Stimulated activated CD8-positive, alpha-beta memory T cell treated with anti-CD3 and anti-CD28 coated beads, Interleukin-7, amount 100 ng/mL, for 1 hour (primary cell): ENCODE measurements around the gene ZCCHC14.
"Not testable (repeated sequence)": the region's sequence is repeated elsewhere in the genome, so short reads cannot be mapped to it uniquely, and the experiment has no call there.

Experiments used
- DNase-seq, 2 donors: peaks; one replicate each; pipeline ENCODE4 v3.0.0-alpha.2; 2020; ENCODE audit warnings: low read depth in 2 of 2

The ZCCHC14 gene

DNA sequence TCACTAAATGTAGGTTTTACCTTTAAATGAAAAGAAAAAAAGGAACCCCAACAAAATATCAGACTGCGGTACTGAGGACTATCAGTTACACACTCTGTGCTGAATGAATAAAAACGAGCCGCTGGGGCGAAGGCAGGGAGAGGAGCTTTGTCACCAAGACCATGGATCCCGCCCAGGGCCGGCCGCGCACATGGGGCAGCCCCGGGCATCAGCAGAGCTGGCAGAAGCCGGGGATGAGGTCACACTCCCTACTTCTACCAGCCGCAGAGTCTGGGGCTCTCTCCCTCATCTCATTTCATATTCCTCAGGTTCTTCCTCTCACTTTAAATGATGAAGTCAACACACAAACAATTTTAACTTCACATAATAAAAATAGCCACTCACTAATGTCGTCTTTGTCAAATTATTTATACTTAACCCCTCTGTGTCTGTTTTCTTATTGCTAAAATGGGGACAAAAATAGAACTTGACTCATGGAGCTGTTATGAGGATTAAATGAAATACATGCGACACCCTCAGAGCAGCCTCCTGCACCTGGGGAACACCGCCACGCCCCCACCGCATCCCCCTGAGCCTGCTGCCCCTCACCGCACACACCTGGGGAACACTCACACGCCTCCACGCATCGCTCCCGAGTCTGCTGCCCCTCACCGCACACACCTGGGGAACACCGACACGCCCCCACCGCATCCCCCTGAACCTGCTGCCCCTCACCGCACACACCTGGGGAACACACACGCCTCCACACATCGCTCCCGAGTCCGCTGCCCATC is 15.4 kb downstream of the ZCCHC14 start:
- not testable (repeated sequence) for DNase-seq

DNA sequence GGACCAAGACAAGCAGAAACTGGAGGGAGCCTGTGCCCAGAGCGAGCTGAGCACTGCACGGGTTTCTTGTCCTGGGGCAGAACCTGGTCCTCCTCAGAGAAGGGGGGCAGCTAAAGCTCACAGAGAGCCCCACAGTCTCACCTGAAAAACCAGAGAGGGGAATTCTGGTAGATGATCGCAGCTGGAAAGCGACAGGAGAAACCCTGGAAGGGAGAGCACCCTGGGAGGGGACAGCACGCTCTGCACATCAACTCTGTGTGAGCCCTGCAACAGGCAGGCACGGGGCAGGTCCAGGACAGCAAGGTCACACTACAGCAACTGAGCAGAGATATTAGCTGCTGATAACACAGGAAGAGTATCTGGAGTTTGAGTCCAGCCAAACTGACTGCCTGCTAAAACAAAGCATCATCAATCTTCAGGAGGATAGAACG is 18.2 kb downstream of the ZCCHC14 start:
- no peak for DNase-seq

DNA sequence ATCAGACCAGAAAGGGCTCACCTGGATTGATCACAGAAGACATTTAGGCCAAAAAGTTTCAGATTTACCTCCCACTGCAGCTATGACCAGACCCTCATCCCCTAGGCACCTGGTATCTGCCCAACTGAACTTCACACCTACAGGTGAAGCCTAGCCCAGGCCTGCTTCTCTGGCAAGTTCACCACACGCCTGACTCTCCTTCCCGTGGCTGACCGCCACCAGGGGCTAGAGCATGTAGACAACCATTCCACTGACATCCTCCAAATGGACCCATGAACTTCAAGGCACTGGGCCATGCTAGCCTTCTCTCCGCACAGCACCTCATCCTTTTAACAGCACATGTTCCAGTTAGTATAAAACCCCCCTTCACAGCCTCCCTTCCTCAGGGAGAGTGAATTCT is 18.8 kb downstream of the ZCCHC14 start:
- DNase-seq, result no peak

DNA sequence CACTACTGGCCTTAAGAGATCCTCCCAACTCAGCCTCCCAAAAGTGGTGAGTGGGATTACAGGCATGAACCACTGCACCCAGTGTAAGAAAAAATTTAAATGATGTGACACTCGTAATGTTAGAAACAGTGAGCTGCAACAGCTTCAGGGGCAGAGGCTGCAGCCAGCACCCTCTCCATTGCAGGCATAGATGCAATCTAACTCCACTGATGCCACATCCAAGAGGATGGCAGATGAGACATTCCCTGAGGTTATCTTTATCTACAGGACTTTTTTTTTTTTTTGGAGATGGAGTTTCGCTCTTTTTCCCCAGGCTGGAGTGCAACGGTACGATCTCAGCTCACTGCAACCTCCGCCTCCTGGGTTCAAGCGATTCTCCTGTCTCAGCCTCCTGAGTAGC is 19.9 kb downstream of the ZCCHC14 start:
- no peak for DNase-seq

DNA sequence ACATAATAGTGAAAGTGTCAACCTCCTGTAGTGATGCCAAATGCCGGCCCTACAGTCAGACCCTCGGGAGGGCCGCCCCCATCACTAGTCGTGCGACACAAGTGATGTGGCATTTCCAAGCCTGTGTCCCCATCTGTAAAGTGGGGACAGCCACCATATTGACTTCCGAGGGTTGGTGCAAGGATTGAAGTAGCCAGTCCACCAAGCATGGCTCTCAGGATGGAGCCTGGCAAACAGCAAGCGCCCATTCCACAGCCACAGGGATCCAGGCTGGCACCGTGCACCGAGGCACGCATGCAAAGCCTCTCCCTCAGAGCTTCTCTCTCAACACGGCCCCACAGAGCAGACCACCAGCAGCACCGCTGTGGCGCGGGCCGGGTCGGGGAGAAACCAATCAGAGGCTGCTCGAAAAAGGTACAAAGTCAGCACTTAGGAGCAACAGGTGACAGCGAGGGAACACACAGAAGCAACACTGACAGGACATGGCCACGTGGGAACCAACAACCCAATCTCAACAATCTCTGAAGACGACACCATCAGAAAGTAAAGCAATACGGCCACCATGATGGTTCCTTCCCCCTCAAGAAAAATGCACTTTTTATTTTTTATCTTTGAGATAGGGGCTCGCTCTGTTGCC is 20.6 kb downstream of the ZCCHC14 start:
- no peak for DNase-seq

DNA sequence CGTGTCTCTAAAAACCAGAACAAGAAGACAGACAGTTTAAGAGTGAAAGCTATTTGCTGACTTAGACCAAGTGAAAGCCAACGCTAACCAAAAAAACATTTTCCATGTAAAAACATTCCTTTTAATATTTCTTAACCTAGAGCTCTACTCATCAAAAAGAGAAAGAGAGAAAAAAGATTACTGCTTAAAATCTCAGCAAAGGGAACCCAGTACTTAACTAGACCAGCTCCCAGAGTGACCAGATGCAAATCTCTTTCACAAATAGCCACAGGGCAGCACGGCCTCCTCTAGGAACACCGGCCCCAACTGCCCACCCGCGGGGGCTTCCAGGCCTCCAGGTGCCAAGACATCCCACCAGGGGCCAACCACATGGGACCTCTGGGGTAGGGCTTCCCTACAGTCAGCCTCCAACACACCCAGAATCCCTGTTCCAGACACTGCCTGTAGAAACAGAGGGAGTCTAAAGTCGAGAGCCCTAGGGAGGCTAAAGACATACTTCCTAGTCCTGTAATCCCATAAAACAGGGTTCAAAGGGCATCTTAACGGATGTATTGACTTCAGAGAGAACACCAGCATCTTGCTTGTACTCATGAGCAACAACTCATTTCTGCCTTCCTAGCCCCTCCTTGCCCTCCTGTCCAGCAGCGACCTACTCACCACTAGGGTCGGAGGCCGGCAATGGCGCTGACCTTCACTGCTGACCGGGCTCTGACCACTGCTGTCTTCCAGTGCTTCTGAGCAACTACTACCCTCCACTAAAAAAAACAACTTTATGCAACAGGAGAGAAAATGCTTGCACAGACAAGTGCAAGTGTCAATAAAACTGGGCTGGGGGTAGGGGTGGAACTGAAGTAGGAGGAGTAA is 21.3 kb downstream of the ZCCHC14 start:
- no peak for DNase-seq

DNA sequence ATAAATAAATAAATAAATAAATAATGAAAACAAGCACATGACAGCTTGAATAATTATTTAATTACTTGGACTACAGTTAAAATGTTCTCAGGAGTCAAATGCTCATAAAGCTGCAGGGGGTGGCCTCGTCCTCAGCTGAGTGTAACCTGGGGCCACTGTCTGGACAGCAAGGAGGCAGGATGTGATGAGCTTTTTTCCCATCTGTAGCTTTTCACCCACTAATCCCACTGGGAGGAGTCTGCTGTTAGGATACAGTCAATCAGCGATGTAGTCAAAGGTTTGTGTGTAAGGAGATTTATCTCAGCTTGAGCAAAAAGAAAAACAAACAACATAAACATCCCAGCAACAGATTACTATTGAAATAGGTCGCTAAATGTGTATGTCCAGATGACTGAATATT is 22.5 kb downstream of the ZCCHC14 start:
- DNase-seq, result no peak

DNA sequence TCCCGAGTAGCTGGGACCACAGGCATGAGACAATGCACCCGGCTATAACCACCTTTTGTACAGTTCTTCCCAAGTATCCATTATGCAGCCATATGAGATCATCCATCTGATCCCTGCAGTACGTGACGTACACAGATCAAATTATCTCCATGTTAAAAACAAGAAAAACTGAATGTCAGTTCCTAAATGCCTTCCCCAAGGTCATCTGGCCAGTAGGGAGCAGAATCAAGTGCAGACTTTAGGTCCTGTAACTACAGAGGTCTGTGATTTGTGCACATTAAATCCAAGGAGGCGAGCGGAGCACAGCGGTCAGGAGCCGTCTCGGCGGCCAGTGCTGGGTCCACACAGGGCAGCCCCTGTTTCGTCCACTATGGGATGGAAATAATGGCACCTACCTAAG is 23.7 kb downstream of the ZCCHC14 start:
- DNase-seq, result no peak

DNA sequence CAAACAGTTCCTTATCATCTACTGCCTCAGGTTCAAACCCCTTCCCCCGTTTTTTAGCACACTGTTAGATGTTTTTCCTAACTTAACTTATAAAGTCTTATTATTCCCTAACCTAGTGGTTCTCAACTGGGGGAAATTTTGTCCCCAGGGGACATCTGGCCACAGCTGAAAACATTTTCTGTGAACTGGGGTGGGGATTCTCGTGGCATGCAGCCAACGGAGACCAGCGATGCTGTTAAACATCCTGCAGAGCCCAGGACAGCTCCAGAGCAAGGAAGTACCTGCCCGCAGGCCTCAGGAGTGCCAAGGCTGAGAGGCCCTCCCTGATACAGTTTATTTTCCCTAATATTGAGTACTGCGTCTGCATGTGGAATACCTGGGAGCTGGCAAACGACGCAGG is 24.3 kb downstream of the ZCCHC14 start:
- DNase-seq, result no peak

DNA sequence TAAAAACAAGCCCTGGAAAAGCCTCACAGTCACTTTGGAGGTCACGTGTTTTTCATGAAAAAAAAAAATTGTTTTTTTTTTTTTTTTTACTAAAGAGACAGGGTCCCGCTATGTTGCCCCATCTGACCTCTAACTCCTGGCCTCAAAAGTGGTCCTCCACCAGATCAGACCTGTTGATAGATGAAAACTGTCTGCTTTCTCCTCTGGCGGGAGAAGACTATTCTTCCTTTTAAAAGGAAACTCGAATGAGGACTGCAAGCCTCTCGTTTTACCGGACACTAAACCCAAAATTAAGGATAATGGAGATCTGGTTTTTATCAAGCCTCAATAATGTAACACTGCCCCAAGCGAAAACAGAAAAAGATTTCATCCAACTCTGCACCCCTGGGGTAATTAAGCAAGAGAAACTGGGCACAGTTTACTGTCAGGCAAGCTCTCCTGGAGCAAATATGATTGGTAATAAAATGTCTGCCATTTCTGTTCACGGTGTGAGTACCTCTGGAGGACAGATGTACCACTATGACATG is 25.8 kb downstream of the ZCCHC14 start:
- no peak for DNase-seq

DNA sequence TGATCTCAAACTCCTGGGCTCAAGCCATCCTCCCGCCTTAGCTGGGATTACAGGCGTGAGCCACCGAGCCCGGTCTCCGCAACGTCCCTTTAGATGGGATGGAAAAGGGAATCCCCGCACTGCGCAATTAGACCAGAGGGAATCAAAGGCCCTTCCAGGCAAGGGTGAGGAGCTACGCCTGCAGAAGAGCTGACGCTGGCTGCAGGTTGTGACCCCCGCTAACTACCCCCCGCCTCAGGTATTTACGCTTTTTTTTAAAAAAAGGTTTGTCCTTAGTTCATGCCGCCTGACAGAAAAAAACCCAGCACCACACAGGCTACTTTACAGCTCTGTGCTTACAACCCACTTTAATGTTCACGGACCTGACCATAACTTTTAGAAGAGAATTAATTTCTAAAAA is 26.9 kb downstream of the ZCCHC14 start:
- no peak for DNase-seq

DNA sequence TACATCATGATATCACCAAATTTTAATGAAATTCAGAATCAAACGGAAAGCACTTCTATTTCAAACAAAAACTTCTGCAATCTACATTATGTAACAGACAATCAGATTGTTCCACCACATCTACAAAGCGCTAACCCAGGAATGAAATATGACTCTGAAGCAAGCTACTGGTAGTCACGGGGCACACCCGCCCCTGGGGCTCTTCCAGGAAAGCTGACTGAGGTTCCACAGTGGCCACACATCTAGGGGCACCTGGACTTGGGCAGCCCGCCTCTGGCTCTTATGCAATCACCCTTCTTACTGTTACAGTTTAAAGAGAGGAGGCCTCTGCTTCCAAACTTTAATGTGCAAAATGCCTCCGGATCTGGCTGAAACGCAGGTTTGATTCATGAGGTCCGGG is 27.5 kb downstream of the ZCCHC14 start:
- DNase-seq, result no peak

DNA sequence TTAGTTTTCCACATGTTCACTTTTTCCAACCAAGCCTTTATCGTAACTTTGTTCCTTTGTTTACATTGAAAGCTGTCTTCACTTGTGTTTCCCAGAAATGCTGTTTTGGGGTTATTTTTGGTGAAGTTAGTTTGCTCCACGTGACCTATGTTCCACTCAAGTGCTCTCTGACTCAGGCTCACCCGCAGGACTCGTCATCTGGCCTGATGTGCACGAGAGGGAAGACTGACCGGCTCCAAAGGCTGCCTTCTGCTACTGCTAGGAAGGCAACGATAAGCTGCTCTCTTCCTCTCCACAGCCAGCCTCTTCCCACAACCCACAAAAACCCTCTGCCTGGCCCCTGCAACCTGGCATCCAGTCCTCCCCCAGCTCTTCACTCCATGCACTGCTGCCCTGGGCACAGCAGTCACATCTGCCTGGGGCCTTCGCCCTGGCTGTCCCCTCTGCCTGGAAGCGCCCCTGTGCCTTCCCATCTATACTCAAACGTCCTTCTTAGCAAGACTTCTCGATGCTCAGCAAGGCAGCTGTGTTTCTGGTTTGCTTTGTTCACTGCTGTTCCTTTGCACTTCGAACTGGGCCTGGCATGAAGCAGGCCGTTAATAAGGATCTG is 28.0 kb downstream of the ZCCHC14 start:
- no peak for DNase-seq

DNA sequence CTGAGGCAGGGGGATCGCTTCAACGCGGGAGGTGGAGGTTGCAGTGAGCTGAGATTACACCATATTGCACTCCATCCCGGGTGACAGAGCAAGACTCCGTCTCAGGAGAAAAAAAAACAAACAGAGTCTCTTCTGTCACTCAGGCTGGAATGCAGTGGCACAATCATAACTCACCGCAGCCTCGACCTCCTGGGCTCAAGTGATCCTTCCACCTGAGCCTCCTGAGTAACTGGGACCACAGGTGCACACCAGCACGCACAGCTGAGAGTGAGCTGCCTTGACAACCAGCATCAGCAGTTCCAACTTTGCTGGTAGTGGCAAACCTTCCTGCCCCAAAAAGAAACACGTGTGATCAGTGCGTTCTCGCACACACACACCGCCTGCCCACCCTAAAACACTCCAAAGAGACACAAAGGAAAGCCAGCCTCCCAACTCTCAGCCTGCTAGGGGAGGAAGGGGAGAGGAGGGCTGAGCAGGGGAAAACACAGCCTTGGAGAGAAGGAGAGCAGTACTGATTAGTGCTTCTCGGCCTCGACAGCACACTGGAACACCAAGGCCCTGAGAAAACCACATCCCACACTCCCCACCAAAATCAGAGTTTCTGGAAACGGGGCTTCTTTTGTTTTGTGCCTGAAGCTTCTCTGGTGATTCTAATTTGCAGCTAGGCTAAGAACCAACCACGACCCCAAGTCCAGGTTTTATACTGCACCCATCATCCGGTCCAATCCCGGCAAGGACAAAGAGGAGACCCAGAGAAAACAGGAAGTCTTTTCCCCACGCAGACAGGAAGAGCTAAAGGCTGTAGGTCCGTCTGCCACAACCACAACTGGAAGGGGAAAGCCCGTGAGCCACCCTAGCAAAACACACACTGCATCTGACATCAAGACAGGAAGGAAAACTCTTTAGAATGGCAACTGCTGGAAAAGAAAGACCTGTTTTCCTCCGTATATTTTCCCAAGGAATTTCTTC is 28.8 kb downstream of the ZCCHC14 start:
- DNase-seq, result no peak

DNA sequence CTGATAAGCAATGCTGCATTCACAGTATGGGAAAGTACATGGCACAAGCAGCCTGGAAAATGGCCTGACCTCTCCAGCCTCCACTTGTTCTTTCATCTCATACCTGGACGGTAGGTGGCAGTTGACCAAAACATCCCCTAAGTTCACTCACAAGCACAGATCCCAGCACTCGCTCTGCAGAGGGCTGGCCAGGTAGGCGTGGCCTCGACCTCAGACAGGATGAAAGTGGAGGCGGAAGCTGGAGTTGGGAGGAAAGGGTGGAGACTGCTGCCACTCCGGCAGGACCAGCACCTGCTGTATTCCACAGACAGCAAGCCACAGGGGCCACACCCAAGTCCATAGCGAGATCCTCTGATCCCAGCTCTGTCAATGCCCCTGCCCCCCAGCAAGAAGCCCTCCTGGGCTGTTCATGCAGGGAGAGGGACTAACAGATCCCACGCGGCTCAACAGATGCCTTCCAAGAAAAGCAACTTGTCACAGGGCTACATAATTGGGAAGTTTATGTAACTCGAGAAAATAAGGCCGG is 31.3 kb downstream of the ZCCHC14 start:
- DNase-seq, result no peak

DNA sequence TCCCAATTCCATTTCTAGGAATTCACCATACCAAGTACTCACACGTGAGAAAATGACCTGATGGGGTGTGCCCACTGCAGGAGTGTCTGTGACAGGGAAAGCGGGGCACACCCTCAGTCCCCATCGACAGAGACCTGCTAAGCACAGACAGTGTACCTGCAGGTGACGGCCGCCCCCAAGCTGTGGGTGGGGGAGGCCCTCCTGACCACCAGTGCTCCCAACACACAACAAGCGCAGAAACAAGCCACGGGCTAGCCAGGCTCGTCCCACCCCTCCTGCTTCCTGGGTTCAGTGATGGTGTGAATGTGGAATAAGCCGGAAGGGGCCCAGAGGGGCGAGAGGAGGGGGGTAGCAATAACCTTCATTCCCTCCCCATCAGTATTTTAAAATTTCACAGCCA is 31.9 kb downstream of the ZCCHC14 start:
- DNase-seq, result no peak

DNA sequence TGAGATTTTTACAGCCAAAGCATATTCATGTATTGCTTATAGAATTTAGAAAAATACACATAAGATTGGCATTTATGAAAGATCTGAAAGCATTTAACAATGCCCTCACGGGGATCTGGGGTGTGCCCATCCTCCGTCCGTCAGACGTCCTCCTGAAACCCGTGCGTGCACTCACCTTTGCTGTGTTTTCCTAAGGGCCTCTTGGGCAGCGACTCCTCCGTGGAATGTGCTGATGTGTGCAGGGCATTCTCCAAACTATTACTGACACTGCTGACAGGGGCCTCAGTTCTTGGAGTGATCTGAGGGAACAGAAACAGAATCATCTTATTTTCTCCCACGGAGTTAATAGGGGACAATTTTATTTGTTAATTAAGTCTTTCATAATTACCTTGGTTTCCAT is 33.0 kb downstream of the ZCCHC14 start:
- no peak for DNase-seq

DNA sequence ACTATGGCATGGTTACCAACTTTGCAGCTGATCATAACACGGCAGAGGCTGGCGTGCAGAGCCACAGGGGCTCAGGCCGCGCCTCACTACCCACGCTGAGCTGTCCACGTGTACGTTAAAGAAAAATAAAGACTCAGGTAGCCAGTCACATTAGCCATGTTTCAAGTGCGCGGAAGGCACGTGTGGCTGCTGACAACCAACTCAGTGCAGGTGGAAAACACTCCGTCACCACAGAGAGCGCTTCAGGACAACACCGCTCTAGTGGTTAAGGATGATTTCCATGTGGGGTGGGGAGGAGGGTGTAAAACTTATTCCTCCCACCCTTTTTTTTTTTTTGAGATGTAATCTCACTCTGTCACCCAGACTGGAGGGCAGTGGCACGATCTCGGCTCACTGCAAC is 33.8 kb downstream of the ZCCHC14 start:
- DNase-seq, result no peak

DNA sequence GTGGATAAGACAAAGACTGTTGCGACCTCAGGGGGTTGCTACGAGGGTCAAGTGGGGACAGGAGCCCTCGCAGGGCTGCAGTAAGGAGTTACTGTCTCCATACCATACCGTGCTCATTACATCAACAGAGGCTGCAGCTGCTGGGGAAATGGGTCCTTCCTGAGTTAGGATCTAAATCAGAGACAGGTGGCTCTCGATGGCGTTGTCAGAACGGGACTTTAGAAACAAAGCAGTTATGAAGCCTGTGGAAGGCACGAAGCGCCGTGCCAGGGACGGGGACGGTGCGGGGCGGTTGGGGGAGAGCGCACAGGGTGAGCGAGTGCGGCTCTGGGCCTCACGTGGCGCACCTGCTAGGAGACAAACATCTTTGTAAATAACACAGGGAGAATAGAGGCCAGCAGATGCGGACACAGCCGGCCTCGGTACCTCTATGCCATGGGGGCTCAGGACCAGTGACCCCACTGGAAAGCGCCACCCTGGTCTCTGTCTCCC is 34.4 kb downstream of the ZCCHC14 start:
- DNase-seq, result no peak

DNA sequence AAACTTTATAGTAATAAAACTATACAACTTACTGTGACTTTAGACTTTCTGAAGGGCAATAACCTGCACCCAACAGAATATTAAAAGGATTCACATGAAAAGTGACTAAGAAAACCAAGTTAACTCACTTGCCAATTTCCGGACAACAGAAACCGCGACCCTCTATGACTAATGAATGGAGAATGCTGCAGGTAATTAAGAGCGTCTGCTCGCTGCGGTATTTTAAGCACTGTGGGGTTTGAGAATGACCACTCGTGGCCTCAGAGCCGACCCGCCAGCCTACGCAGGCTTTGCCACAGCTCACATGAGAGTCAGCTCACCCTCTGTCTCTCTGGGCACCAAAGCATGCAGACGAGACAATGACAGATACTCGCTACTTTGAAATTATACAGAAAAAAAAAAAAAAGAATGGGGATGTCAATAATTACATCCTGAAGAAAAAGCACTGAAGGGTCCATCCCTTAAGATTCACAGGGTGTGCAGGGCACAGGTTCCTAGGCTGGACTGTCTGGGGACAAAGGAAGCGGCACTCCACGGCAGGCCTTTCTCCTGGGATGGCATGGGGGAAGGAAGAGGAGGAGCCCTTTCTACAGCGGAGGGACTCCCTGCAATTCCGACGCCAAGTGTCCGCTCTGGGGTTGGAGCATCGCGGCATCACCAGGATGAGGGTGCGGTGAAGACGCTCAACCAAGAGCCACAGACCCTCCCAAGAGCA is 35.0 kb downstream of the ZCCHC14 start:
- DNase-seq, result no peak
